Right lobe of liver (tissue), 4 donors: Measurements from ENCODE around the gene SNED1.

ENCODE experiments used
- POLR2A ChIP-seq: fragments of 450-650 bp; IDR thresholded peaks from one replicate; pipeline ENCODE4 v1.6.1; 2017; ENCODE audit warnings: antibody characterized with exemption, mild to moderate bottlenecking
- TF ChIP-seq, protein P1 (sequence below), 4 donors: fragments of 200-600 bp in 3 of 4; fragments of 450-650 bp in 1 of 4; IDR thresholded peaks; one replicate each; pipeline versions ENCODE4 v1.5.1 to v1.8.0; 2016 to 2022; ENCODE audit warnings: antibody characterized with exemption in 4 of 4, mild to moderate bottlenecking in 2 of 4
- donor health status: DM: no; HTN: no; CAD: no.
- donor health status: DM: no; HTN: no; CAD: no.
- donor health status: DM: no; HTN: yes; CAD: no.

DNA sequence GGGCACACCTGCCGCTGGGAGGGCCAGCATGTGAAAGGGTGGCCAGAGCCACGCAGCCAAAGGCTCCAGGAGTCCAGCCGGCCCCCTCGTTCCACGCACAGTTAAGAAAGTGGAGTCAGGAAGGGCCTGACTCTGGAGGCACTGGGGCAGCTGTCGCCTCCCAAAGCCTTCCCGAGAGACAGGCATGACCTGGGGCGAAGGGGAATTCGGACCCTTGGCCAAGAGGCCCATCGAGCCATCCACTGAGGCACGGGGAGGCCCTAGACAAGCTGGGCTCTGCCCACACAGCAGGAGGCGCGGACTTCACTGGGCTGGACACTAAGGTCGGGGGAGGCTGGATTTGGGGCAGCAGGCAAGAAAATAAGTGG, 38.5 kb upstream of the SNED1 start:
- TF ChIP-seq, protein P1, sequence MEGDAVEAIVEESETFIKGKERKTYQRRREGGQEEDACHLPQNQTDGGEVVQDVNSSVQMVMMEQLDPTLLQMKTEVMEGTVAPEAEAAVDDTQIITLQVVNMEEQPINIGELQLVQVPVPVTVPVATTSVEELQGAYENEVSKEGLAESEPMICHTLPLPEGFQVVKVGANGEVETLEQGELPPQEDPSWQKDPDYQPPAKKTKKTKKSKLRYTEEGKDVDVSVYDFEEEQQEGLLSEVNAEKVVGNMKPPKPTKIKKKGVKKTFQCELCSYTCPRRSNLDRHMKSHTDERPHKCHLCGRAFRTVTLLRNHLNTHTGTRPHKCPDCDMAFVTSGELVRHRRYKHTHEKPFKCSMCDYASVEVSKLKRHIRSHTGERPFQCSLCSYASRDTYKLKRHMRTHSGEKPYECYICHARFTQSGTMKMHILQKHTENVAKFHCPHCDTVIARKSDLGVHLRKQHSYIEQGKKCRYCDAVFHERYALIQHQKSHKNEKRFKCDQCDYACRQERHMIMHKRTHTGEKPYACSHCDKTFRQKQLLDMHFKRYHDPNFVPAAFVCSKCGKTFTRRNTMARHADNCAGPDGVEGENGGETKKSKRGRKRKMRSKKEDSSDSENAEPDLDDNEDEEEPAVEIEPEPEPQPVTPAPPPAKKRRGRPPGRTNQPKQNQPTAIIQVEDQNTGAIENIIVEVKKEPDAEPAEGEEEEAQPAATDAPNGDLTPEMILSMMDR (IDR thresholded peaks at IDR 0.05): no peak
- TF ChIP-seq POLR2A: no peak
